Retina (tissue), 1 donor: ENCODE measurements around the gene RBFA.
"Not testable (repeated sequence)": the region's sequence is repeated elsewhere in the genome, so short reads cannot be mapped to it uniquely, and the experiment has no call there.

ENCODE experiments used
- DNase-seq: peaks from one replicate; pipeline ENCODE4 v3.0.0-alpha.2; 2016

Gene RBFA

GRCh38 chr18:80034068-80034851 is at the start of gene RBFA:
TSS of gene RBFA (plus strand) at chr18:80034434. CDS start at chr18:80034496, 62 bp downstream.
- DNase-seq, result peak; percentile 94

GRCh38 chr18:79985172-79985571 is 49.1 kb upstream of the RBFA start:
- no peak for DNase-seq

GRCh38 chr18:79986726-79987125 is 47.5 kb upstream of the RBFA start:
- peak; percentile 25 for DNase-seq

- no peak for DNase-seq
Measured at GRCh38 chr18:79987566-79987965, 46.7 kb upstream of the RBFA start.

- DNase-seq, result peak; percentile 87
Measured at GRCh38 chr18:79988071-79988450, 46.2 kb upstream of the RBFA start.

GRCh38 chr18:79988451-79989194 is 45.6 kb upstream of the RBFA start, which contains the start of gene TXNL4A:
TSS of gene TXNL4A (minus strand) at chr18:79988563. CDS start at chr18:79988392, 171 bp downstream.
- DNase-seq, result peak; percentile 92

GRCh38 chr18:79989195-79989497 is 45.1 kb upstream of the RBFA start:
- no peak for DNase-seq

- DNase-seq, result no peak
Measured at GRCh38 chr18:79991494-79991893, 42.7 kb upstream of the RBFA start.

- not testable (repeated sequence) for DNase-seq
Measured at GRCh38 chr18:79999701-80000100, 34.5 kb upstream of the RBFA start.

- DNase-seq, result no peak
Measured at GRCh38 chr18:80000877-80001276, 33.4 kb upstream of the RBFA start.

GRCh38 chr18:80002468-80002867 is 31.8 kb upstream of the RBFA start:
- no peak for DNase-seq

GRCh38 chr18:80004600-80005342 is 29.5 kb upstream of the RBFA start:
- no peak for DNase-seq

GRCh38 chr18:80006724-80007123 is 27.5 kb upstream of the RBFA start:
- DNase-seq, result no peak

GRCh38 chr18:80009661-80010550 is 24.3 kb upstream of the RBFA start:
- no peak for DNase-seq

- DNase-seq, result no peak
Measured at GRCh38 chr18:80010551-80010906, 23.7 kb upstream of the RBFA start.

GRCh38 chr18:80011496-80012137 is 22.6 kb upstream of the RBFA start:
- DNase-seq, result not testable (repeated sequence)

GRCh38 chr18:80012714-80013113 is 21.5 kb upstream of the RBFA start:
- DNase-seq, result no peak

GRCh38 chr18:80022613-80023012 is 11.6 kb upstream of the RBFA start:
- DNase-seq, result peak; percentile 44

- DNase-seq, result no peak
Measured at GRCh38 chr18:80023173-80023572, 11.1 kb upstream of the RBFA start.

GRCh38 chr18:80026363-80026762 is 7.9 kb upstream of the RBFA start:
- no peak for DNase-seq

- not testable (repeated sequence) for DNase-seq
Measured at GRCh38 chr18:80027719-80028118, 6.5 kb upstream of the RBFA start.

GRCh38 chr18:80029690-80030089 is 4.5 kb upstream of the RBFA start:
- no peak for DNase-seq
